NCI-H1048 (cell line): ENCODE measurements around the gene ZNF750.
"Not testable (repeated sequence)": the region's sequence is repeated elsewhere in the genome, so short reads cannot be mapped to it uniquely, and the experiment has no call there.

Experiments
- DNase-seq: peaks from one replicate; lab custom pipeline; 2025; lab: John Stamatoyannopoulos, UW

ZNF750 gene

GRCh38 chr17:82793974-82794630 is 45.7 kb downstream of the ZNF750 start:
- DNase-seq, result no peak

GRCh38 chr17:82791532-82791931 is 48.3 kb downstream of the ZNF750 start:
- no peak for DNase-seq

- no peak for DNase-seq
These were observed 49.4 kb downstream of the ZNF750 start for GRCh38 chr17:82790391-82790790.

GRCh38 chr17:82789806-82790205 is 50.0 kb downstream of the ZNF750 start:
- no peak for DNase-seq

GRCh38 chr17:82789051-82789592 is 50.7 kb downstream of the ZNF750 start:
- DNase-seq, result no peak

GRCh38 chr17:82788206-82789001 is 51.4 kb downstream of the ZNF750 start:
- no peak for DNase-seq

- DNase-seq, result no peak
These were observed 52.6 kb downstream of the ZNF750 start for GRCh38 chr17:82787081-82787848.

GRCh38 chr17:82786427-82786826 is 53.4 kb downstream of the ZNF750 start:
- no peak for DNase-seq

- DNase-seq, result not testable (repeated sequence)
These were observed 54.2 kb downstream of the ZNF750 start for GRCh38 chr17:82785581-82785980.

- DNase-seq, result no peak
These were observed 56.3 kb downstream of the ZNF750 start for GRCh38 chr17:82783498-82783897.

- no peak for DNase-seq
These were observed 57.1 kb downstream of the ZNF750 start for GRCh38 chr17:82782657-82783207.

GRCh38 chr17:82781894-82782274 is 57.9 kb downstream of the ZNF750 start:
- peak; percentile 25 for DNase-seq

GRCh38 chr17:82780971-82781893 is 58.6 kb downstream of the ZNF750 start:
- DNase-seq, result no peak

GRCh38 chr17:82780195-82780594 is 59.6 kb downstream of the ZNF750 start:
- DNase-seq, result no peak

GRCh38 chr17:82779541-82779940 is 60.3 kb downstream of the ZNF750 start:
- no peak for DNase-seq
